BE2C (cell line): ENCODE data around the gene KEL.

Source experiments
- DNase-seq: peaks from one replicate; pipeline ENCODE4 v3.0.0-alpha.2; 2020
- H3K27me3 ChIP-seq: fragments of 250-450 bp; sonication (Bioruptor Pico); 2 replicates; pipeline ENCODE4 v1.5.1; 2020; ENCODE audit warnings: mild to moderate bottlenecking
- H3K36me3 ChIP-seq: fragments of 250-450 bp; sonication (Bioruptor Pico); 2 replicates; pipeline ENCODE4 v1.5.1; 2020; ENCODE audit warnings: mild to moderate bottlenecking
- H3K4me1 ChIP-seq: fragments of 250-450 bp; sonication (Bioruptor Pico); 2 replicates; pipeline ENCODE4 v1.5.1; 2020
- H3K4me3 ChIP-seq: 2 replicates; pipeline ENCODE4 v1.5.1; 2011; ENCODE audit warnings: low read depth, low read length
- H3K9me3 ChIP-seq: fragments of 250-450 bp; sonication (Bioruptor Pico); 2 replicates; pipeline ENCODE4 v1.5.1; 2020
- TF ChIP-seq, protein P1 (sequence below): IDR thresholded peaks from 2 replicates; pipeline ENCODE4 v1.5.1; 2012; ENCODE audit warnings: mild to moderate bottlenecking, low read depth, low read length

The KEL gene

GRCh38 chr7:142968229-142968628 lies 6.1 kb upstream of the KEL start:
- DNase-seq = no peak
- Histone ChIP-seq H3K9me3 (no peaks in the 10 kb centered on the region), H3K36me3 (no peaks in the 10 kb centered on the region), H3K27me3 (no peaks in the 10 kb centered on the region), H3K4me1 (no peaks in the 10 kb centered on the region), H3K4me3 (no peak overlapping the region)
- TF ChIP-seq, protein P1, sequence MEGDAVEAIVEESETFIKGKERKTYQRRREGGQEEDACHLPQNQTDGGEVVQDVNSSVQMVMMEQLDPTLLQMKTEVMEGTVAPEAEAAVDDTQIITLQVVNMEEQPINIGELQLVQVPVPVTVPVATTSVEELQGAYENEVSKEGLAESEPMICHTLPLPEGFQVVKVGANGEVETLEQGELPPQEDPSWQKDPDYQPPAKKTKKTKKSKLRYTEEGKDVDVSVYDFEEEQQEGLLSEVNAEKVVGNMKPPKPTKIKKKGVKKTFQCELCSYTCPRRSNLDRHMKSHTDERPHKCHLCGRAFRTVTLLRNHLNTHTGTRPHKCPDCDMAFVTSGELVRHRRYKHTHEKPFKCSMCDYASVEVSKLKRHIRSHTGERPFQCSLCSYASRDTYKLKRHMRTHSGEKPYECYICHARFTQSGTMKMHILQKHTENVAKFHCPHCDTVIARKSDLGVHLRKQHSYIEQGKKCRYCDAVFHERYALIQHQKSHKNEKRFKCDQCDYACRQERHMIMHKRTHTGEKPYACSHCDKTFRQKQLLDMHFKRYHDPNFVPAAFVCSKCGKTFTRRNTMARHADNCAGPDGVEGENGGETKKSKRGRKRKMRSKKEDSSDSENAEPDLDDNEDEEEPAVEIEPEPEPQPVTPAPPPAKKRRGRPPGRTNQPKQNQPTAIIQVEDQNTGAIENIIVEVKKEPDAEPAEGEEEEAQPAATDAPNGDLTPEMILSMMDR = no peak

DNA sequence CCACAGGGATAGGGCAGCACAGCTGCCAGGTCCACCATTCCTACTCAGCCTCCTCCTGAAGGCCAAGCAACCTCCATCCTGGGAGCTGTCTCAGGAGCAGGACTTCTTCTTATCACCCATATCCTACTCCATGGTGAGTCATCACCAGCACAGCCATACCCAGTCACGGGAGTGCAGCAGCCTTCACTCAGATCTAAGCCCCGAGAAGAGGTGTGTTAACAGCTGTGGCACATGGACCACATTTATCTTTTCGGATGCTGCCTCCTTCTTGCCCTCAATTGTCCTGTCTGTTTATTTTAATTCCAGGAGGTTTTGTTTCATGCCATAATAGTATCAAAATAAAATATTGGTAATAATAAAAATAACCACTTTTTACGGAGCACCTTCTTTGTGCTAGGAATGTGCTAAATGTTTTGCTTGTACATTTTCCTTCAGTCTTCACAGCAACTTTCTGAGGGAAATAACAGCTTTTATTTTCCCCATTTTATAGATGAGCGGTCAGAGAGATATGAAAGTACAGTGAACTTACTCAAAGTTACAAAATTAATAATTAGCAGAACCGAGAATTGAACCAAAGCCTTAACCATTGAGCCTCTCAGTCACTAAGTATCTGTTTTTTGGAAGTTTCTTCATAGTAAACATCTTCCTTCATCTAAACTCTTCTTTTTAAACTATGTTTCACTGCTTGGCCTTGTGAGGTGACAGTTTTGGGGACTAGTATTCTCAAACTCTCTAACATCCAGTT lies 2.5 kb upstream of the KEL start:
- Histone ChIP-seq H3K36me3 (no peaks in the 10 kb centered on the region), H3K4me3 (no peak overlapping the region), H3K27me3 (no peaks in the 10 kb centered on the region), H3K9me3 (no peaks in the 10 kb centered on the region), H3K4me1 (no peaks in the 10 kb centered on the region)
- TF ChIP-seq, protein P1 = no peak
- DNase-seq = no peak

DNA sequence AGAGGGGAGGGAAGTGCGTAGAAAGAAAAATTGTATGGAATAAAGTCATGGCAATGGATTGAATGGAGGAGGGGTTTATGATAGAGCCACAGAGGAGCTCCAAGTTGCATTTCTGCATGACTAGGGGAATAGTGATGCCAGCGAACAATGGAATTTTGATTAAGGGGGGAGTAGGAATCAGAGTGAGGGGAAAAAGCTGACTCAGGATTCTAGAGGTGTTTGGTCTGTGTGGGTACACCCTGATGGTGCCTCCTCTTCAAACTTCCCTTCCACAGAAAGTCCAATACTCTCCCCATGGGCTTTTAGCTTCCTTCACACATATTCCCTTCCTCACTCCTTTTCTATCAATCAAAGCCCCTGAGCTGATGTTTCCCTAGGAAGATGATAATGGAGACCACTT lies 1.8 kb upstream of the KEL start:
- no peak for DNase-seq
- no peak overlapping the region for H3K4me3 ChIP-seq
- TF ChIP-seq, protein P1 = no peak

GRCh38 chr7:142962991-142963390 lies 828 bp upstream of the KEL start:
- H3K4me1 ChIP-seq = no peaks in the 10 kb centered on the region
- H3K27me3 ChIP-seq = no peaks in the 10 kb centered on the region
- H3K36me3 ChIP-seq = no peaks in the 10 kb centered on the region
- TF ChIP-seq, protein P1 = no peak
- no peaks in the 10 kb centered on the region for H3K9me3 ChIP-seq
- DNase-seq = no peak
- no peak overlapping the region for H3K4me3 ChIP-seq

More for the DNA sequence above, 1.8 kb upstream of the KEL start:
- no peaks in the 10 kb centered on the region for H3K4me1 ChIP-seq
- H3K36me3 ChIP-seq = no peaks in the 10 kb centered on the region
- no peaks in the 10 kb centered on the region for H3K9me3 ChIP-seq
- H3K27me3 ChIP-seq = no peaks in the 10 kb centered on the region

GRCh38 chr7:142961595-142961972 lies 579 bp downstream of the KEL start:
- no peak for DNase-seq
- TF ChIP-seq, protein P1 = no peak
- H3K4me1 ChIP-seq = no peaks in the 10 kb centered on the region
- H3K4me3 ChIP-seq = no peak overlapping the region
- H3K36me3 ChIP-seq = no peaks in the 10 kb centered on the region
- H3K27me3 ChIP-seq = no peaks in the 10 kb centered on the region
- no peaks in the 10 kb centered on the region for H3K9me3 ChIP-seq

- TF ChIP-seq, protein P1 = no peak
- H3K27me3 ChIP-seq = no peaks in the 10 kb centered on the region
- H3K4me1 ChIP-seq = no peaks in the 10 kb centered on the region
- DNase-seq = no peak
- H3K36me3 ChIP-seq = no peaks in the 10 kb centered on the region
- no peak overlapping the region for H3K4me3 ChIP-seq
- H3K9me3 ChIP-seq = no peaks in the 10 kb centered on the region
Measured at GRCh38 chr7:142960955-142961512, 1.1 kb downstream of the KEL start.
